Esophagus muscularis mucosa (tissue), 4 donors: ENCODE results near the gene OTOS.

Source experiments
- EP300 ChIP-seq: sonication (generic); formaldehyde crosslinking; IDR thresholded peaks from one replicate; pipeline ENCODE4 v1.6.1; 2017; ENCODE audit warnings: antibody characterized with exemption
- POLR2A ChIP-seq: fragments of 450-650 bp; IDR thresholded peaks from one replicate; pipeline ENCODE4 v1.6.1; 2017; ENCODE audit warnings: antibody characterized with exemption, moderate library complexity, mild to moderate bottlenecking, low read depth
- POLR2AphosphoS5 ChIP-seq, 2 donors: sonication (generic); formaldehyde crosslinking; IDR thresholded peaks; one replicate each; pipeline ENCODE4 v1.6.1; 2017; ENCODE audit warnings: antibody characterized with exemption in 2 of 2
- TF ChIP-seq, protein P1 (sequence below), 3 experiments: fragments of 200-600 bp in 2 of 3; fragments of 450-650 bp in 1 of 3; sonication (generic) in 2 of 3; IDR thresholded peaks; one replicate each; pipeline ENCODE4 v1.5.1; 2017 to 2019; ENCODE audit warnings: antibody characterized with exemption in 3 of 3, mild to moderate bottlenecking in 2 of 3, moderate library complexity in 1 of 3

DNA sequence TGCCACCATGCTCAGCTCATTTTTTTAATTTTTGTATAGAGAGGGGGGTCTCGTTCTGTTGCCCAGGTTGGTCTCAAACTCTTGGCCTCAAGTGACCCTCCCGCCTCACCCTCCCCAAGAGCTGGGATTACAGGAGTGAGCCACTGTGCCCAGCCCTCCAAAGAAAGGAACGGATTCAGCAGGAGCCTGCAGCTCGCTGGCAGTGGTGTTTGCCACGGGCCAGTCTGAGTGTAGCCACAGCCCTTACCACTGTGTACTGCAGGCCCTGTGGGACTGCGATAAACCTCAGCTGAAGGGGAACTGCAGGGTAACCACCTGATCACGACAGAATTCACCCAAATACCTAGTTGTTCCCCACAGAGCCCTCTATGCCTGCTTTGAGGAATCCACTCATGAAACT, 11.1 kb downstream of the OTOS start:
- TF ChIP-seq, protein P1, sequence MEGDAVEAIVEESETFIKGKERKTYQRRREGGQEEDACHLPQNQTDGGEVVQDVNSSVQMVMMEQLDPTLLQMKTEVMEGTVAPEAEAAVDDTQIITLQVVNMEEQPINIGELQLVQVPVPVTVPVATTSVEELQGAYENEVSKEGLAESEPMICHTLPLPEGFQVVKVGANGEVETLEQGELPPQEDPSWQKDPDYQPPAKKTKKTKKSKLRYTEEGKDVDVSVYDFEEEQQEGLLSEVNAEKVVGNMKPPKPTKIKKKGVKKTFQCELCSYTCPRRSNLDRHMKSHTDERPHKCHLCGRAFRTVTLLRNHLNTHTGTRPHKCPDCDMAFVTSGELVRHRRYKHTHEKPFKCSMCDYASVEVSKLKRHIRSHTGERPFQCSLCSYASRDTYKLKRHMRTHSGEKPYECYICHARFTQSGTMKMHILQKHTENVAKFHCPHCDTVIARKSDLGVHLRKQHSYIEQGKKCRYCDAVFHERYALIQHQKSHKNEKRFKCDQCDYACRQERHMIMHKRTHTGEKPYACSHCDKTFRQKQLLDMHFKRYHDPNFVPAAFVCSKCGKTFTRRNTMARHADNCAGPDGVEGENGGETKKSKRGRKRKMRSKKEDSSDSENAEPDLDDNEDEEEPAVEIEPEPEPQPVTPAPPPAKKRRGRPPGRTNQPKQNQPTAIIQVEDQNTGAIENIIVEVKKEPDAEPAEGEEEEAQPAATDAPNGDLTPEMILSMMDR (IDR thresholded peaks at IDR 0.05) = no peak
- TF ChIP-seq POLR2A = no peak
- no peak for TF ChIP-seq EP300
- no peak for TF ChIP-seq POLR2AphosphoS5 (IDR thresholded peaks at IDR 0.05)
